Globus pallidus (tissue), 1 donor: Measurements from ENCODE around the gene CCDC28B.

Experiments used
- DNase-seq: peaks from one replicate; pipeline ENCODE4 v3.0.0-alpha.2; 2015; ENCODE audit warnings: low spot score

The CCDC28B gene

DNA sequence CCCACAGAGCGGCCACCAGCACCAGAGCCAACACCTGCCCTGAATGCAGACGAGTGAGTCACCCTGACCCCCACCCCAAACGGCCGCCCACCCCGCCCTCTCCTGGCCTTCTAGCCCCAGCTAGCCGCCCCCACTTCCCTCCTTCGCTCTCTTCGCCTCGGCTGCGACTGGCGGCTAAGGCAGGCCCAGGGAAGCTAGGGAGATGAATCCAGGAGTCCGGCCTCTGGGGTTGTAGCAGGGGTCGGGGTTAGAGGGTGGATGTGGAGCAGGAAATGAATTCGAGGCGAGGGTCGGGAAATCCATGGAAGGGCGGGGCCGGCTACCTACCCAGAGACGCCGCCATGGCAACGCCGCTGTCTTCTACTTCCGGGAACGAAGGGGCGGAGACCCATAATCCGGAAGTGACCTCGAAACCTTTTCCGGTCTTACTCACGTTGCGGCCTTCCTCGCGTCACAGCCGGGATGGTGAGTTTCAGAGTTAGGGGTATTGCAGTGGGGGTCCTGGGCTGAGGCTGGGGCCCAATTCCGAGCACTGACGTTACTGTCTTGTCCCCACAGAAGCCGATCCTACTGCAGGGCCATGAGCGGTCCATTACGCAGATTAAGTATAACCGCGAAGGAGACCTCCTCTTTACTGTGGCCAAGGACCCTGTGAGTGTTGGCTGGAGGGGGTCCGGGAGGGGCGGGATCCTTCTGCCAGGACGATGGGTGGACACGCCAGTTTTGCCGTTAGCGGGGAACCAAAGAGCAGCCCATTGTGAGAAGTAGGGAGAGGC lies 21.8 kb downstream of the CCDC28B start, which contains the start of the genes EIF3I and TMEM234:
Gene EIF3I (plus strand): TSS at position 428 of the 776 bp plus-strand sequence. CDS start 35 bp downstream, at position 463.
Gene TMEM234 (minus strand): TSS at position 374 of the 776 bp plus-strand sequence. CDS start 31 bp downstream, at position 343.
- DNase-seq: peak; percentile 89

DNA sequence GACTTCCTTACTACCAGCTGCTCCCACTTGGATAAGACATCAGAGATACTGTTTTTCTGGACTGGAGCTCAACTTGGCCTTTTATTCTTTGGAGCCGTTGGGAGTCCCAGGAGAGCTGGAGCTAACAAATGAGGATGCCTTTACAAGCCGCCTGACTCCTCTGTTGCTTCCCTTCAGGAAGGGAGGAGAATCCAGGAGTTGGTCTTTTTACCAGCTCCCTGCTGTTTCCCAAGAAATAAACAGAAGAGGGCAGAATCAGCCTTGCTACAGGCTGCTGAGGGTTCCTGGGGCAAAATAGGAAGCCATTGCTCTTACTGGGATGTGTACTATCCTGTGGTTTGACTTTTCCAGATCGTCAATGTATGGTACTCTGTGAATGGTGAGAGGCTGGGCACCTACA lies 23.3 kb downstream of the CCDC28B start:
- no peak for DNase-seq

DNA sequence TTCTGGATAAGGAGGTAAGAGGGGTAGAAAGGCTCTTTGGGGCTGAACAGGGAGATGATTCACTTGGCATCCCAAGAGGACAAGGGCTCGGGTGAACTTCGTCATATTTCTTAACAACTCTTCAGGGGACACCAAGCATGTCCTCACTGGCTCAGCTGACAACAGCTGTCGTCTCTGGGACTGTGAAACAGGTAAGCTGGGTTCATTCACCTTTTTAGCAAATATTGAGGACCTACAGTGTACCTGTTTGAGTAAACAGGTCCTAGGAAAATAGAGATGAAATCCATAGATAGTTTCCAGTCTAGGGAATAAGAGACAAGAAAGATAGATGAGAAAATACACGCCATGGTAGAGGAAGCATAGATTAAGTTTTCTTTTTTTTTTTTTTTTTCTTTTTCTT lies 23.9 kb downstream of the CCDC28B start:
- no peak for DNase-seq

DNA sequence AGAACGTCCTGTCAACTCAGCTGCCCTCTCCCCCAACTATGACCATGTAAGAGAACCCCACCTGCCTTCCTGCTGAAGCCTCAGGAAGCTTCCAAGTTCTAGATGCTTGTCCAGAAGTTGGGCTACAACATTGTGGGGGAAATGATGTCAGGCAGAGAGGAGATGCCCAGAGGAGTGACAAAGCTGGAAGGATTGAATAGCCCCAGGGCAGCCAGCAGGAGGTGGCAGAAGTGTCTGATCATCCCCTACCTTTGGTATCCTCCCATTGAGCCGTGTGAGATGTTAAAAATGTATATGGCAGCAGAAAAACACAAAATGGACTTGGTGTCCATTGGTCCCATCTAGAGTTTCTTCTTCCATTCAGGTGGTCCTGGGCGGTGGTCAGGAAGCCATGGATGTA lies 28.4 kb downstream of the CCDC28B start:
- DNase-seq: no peak

DNA sequence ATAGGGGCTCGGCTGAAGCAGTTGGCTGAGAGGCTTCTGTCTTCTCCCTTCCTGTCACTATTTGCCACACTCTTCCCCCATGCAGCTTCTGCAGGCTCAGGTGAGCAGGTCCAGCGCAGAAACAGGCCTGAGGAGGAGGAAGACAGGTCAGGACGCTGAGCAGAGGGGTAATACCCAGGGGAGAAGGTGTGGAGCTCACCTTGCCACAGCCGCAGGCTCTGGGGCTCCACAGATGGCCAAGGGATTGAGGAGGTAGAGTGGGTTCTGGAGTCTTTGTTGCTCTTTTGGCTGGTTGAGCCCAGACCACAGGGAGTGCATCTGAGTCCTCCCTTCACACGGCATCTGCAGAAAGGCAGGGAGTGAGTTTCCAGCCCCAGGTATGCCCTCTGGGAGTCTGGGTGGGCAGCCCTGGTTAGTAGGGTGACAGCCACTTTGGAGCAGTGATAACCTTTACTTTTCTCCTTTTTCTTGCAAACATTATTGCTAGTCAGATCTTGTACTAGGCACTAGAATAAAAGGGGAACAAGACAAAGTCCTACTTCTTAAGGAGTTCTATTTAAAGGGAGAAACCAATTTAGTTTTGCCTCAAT lies 31.5 kb downstream of the CCDC28B start:
- DNase-seq: no peak

GRCh38 chr1:32232558-32233304 lies 32.3 kb downstream of the CCDC28B start:
- DNase-seq: no peak

DNA sequence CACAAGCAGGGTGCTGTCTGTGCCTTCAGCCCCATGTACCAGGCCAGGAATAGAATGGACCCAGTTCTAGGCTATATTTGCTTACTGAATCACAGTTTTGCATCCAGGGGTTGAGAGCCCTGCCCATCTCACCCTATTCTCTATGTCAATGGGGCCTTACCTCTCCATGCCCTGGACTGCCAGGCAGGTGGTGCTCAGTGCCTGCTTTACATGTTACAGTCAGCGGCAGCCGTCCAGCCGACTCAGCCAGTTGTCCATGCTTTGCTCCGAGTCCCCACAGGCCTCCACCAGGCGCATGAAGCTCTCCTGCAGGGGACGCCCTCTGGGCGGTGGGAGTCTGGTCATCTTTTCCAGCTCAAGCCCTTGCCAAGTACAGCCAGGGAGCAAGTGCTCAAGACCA lies 34.4 kb downstream of the CCDC28B start:
- DNase-seq: no peak

GRCh38 chr1:32239337-32239736 lies 38.9 kb downstream of the CCDC28B start:
- DNase-seq: no peak

GRCh38 chr1:32239790-32240139 lies 39.4 kb downstream of the CCDC28B start:
- no peak for DNase-seq

DNA sequence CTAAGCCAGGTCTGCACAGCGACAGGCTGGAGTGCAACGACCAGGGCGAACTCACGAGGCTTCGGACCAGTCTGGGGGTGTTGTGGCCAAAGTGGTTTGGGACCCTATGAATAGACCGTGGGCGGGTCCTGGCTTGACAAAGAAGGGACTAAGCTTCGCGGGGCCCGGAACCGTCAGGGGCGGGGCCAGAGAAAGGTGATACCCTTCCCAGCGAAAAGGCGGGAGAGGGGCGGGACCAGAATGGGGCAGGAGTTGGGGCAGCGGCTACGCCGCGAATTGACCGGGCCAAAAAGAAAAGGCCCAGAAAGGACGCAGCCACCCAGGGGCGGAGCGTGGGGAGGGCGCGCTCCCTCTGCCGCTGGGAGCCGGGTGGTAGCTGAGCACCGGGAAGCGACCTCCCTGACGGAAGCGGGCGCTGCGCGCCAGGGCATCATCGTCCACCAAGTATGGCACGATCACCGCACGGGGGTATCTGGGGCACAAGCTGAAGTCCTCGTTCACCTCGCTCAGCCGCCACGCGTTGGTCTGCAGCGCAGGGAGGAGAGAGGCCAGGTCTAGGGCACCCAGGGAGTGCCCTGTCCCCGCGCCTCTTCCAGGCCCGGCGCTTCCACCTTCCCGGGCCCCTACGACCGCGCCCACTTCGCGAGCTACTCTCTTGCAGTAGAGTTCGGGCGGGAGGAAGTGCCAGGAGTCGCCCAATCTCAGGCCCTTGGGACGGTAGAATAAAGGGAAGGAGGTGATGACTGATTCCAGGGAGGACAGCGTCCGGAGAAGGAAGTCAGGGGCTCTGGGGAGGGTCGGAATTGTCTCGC lies 40.0 kb downstream of the CCDC28B start:
- DNase-seq: peak; percentile 62

DNA sequence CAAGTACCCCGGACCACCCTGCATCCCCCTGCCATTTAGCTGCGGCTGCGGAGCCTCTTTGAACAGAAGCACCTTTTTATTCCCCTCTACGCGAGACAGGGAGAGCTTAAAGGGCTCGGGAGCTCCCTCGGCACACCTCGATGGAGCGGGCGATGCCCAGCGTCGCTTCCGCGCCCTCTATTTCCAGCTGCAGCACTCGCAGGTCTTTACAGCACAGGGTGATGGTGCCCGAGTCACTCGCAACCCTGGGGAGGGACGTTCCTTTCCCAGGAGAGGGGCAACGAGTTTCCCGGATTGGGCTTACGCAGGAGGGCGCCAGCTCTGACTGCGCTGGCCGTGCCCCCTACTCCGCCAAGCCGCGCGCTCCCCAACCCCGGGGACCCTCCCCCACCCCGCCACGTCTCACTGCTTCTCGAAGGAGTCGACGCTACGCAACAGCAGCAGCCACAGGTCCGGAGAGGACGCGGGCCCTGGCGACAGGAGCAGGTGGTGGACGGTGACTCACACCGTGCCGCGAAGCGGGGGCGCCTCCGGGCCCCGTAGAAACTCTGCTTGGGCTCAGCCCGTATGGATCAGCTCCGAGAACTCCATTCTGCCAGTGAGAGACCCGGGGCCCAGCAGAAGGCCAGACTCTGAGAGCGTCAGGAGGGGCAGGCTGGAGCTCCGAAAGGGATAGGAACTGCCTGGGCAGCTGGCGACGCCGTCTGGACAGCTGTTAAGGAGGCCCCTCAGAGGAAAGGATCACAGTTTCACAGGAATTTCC lies 40.8 kb downstream of the CCDC28B start:
- peak; percentile 61 for DNase-seq

DNA sequence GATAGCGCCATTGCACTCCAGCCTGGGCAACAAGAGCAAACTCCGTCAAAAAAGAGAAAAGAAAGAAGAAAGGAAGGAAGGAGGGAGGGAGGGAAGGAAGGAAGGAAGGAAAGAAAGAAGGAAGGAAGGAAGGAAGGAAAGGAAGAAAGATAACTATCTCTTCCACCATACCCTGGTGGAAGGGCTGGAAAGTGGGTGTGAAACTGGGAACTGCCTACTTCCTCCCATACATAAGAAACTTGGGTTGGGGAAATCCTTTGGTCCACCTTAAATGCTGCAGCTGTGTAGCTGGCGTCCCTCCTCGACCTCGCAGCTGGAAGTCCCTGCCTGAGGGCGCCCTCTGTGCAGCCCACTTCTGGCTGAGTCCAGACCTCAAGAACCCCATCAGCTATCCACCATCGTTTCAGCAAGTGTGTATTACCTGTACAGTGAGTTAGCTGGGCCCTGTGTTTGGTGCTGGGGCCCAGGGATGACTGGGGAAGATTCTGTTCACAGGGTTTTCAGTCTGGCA lies 42.0 kb downstream of the CCDC28B start:
- peak; percentile 82 for DNase-seq

GRCh38 chr1:32246888-32247273 lies 46.5 kb downstream of the CCDC28B start, which contains the start of gene FAM167B:
TSS of gene FAM167B (plus strand) at chr1:32247222. CDS start at chr1:32247422, 200 bp downstream.
- DNase-seq: no peak

DNA sequence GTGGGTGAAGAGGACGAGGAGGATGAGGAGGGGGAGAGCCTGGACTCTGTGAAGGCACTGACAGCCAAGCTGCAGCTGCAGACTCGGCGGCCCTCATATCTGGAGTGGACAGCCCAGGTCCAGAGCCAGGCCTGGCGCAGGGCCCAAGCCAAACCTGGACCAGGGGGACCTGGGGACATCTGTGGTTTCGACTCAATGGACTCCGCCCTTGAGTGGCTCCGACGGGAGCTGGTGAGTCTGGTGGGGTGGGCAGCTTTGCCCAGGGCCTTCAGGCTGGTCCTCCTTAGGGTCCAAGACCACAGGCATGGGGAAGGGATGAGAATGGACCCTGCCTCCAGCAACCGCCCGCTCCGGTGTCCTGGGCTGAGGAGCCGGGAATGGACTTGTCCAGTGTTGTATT lies 47.1 kb downstream of the CCDC28B start:
- DNase-seq: no peak

DNA sequence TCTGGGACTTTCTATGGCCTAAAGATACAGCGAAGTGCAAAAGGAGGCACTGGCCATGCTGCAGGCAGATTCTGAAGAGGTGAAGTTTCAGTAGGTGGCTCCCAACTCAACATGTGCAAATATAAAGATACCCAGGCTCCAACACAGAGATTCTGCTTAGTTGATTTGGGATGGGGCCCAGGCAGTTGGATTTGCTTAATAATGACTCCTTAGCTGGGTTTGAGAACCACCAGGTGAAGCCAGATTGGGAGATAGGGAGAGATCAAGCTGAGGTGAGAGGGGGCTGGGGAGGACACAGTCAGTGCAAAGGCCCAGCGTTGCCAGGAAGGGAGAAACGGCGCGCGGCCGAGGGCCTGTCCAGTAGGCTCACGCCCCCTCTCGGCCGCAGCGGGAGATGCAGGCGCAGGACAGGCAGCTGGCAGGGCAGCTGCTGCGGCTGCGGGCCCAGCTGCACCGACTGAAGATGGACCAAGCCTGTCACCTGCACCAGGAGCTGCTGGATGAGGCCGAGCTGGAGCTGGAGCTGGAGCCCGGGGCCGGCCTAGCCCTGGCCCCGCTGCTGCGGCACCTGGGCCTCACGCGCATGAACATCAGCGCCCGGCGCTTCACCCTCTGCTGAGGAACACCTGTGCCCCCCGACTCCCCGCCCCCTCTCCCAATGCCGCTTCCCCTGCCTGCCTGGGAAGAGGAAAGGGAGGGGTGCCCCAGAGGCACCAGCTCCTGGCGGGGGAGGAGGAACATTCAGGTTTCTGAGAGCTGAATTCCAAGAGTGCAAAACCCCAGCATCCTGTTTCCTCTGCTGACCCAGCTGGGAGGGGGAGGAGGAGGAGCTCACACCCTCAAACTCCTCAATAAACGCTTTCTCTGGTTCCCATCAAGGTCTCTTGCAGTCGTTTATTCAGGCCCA lies 47.8 kb downstream of the CCDC28B start:
- DNase-seq: no peak

DNA sequence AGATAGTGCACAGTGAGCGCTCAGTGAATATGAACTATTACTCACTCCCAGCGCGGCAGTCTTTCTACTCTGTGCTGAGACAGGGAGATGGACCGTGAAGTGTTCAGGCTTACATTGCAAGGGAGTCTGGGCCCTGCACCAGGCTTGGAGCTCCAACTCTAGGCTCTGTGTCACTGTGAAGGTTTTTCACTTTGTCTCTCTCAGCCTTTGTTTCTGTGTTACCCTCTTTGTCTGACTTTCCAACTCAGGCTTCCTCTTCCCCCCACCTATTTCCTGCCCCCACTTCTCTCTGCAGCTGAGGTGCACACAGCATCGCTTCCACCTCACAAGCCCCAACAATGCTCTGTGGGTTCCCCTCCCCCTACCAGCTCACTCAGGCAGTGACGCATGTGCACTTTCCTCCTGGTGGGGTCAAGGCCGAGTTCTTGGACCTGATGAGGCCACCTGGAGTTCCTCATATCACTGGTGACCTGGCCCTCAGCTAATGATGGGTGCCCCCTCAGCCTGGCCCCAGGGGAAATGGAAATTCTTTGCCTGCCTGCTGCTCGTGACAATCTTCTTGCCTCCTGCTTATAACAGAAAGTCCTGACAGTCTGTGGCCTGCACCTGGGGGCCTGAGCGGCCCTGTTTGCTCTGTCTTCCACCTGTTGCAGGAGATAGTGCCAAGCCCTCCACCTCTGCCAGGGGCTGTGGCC lies 49.6 kb downstream of the CCDC28B start:
- DNase-seq: no peak

DNA sequence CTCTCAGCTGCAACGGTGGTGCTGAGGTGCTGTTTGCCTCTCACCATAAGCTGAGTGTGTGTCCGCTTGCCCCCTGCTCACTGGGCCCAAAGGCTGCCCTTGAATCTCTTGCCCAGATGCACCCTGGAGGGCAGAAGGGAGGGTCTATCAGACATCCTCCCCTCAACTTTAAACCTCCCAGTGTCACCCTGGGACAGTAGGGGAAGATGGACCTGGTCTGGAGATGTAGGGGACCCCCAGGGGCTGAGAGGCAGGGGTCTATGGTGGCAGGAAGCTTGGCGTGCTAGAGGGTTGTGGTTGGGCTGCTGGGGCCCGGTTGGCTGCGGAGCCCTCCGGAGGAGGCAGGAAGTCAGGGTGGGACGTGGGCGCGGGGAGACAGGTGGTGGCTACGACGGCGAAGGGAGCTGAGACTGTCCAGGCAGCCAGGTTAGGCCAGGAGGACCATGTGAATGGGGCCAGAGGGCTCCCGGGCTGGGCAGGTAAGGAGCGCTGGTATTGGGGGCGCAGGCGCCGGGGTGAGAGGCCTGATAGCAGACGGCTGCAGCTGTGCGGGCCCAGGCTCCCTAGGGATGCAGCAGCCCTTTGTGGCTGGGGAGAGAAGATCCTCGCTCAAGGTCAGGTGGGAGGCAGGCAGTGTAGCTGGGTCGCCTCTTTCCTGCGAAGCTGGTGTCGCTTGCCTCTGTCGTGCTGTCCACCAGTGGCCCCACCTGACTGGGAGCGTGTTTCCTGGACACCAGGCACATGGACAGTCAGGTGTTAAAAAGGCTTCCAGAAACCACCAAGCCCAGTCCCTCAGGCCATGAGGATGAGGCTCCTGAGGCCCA lies 50.7 kb downstream of the CCDC28B start, which contains the start of gene LCK:
Gene LCK (plus strand): TSS at position 373 of the 824 bp plus-strand sequence. CDS start 23,065 bp downstream, outside the sequence.
- DNase-seq: no peak
